Tibial nerve (tissue), 3 donors: ENCODE data around the gene SRSF9.

Experiments
- CTCF ChIP-seq, 5 experiments: fragments of 200-600 bp in 3 of 5; fragments of 450-650 bp in 2 of 5; sonication (generic) in 3 of 5; IDR thresholded peaks; one replicate each; pipeline ENCODE4 v1.5.1; 2016 to 2019; ENCODE audit warnings: antibody characterized with exemption in 5 of 5, mild to moderate bottlenecking in 3 of 5, moderate library complexity in 2 of 5
- POLR2A ChIP-seq, 2 donors: fragments of 450-650 bp; IDR thresholded peaks; one replicate each; pipeline ENCODE4 v1.6.1; 2017; ENCODE audit warnings: antibody characterized with exemption in 2 of 2, mild to moderate bottlenecking in 2 of 2, moderate library complexity in 2 of 2

DNA sequence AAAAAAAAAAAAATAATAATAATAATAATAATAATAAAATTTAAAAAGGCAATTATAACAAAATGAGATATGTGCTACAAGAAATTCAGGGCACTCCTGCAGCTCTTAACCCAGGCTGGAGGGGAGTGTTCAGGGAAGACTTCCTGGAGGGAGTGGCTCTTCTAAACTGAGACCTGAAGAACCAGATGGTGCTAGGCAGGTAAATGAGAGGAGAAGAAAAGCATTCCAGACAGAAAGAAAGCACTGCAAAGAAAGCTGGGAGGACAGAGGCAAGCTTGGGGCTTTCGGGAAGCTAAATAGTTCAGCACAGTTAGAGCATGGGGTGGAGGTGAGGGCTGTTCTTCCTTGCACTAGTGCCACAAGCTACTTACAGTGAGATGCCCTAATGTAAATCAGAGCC, 9.9 kb upstream of the SRSF9 start:
- TF ChIP-seq CTCF (IDR thresholded peaks at IDR 0.05) (no peak), POLR2A (IDR thresholded peaks at IDR 0.05) (no peak)
